T follicular helper cell (primary cell): Measurements from ENCODE around the gene EXOSC3.
"Not testable (repeated sequence)": the region's sequence is repeated elsewhere in the genome, so short reads cannot be mapped to it uniquely, and the experiment has no call there.

Source experiments
- DNase-seq: peaks from one replicate; pipeline ENCODE4 v3.0.0-alpha.2; 2020; ENCODE audit warnings: low read depth

Gene EXOSC3

DNA sequence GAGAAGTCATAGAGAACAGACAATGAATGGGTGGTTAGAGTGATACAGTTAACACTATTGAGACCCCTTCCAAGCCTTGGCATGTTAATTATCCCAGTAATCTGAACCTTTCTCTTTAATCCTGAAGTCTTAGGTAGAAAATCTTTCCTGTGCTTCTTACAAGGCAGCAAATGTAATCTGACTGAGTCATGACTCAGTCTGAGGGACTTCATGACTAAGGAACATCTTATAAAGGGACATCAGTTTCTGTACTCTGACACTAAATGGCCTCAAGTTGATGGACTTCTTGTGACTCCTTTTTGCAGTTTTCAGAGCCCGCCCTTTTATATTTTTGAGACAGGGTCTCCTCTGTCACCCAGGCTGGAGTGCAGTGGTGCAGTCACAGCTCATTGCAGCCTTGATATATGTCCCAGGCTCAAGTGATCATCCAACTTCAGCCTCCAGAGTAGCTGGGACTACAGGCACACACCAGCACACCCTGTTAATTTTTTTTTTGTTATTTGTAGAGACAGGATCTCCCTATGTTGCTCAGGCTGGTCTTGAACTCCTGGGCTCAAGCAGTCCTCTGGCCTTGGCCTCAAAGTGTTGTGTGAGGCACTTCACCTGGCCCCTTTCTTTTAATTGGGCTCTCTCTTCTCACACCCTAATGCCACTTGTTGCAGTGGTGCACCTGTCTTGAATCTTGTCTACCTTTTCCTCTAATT lies 9.5 kb downstream of the EXOSC3 start:
- DNase-seq: no peak

DNA sequence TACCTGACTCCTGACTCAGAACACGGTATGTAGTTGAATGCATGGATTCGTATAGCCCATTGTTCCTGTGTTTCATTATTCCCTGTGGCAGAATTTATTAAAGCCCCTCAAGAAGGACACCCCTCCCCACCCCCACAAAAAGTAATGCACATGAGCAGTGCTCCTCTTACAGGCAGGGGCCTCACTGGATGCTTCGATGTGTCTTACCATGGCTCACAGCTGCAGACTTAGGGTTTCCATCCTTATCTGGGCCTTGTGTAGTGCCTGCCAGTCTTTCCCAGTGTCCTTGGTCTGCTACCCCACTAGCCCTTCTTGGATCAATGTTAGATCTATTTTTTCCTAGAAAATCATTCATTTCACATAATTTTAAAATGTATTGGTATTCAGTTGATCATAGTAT lies 14.9 kb downstream of the EXOSC3 start:
- DNase-seq: no peak

DNA sequence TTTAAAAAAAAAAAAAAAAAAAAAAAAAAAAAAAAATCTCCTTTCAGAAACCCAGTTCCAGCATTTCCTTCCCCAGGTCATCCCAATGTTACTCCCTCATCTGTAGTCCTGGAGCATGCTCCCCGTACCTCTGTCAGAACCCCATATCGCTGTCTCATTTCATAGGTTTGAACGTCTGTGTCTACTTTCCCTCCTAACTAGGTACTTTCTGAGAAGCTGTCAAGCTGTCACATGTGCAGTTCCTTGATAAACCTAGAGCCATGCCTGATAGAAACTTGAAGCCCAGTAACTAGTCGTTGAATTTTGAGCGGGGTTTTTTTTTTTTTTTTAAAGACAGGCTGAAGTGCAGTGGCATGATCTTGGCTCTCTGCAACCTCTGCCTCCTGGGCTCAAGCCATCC lies 15.6 kb downstream of the EXOSC3 start:
- no peak for DNase-seq

DNA sequence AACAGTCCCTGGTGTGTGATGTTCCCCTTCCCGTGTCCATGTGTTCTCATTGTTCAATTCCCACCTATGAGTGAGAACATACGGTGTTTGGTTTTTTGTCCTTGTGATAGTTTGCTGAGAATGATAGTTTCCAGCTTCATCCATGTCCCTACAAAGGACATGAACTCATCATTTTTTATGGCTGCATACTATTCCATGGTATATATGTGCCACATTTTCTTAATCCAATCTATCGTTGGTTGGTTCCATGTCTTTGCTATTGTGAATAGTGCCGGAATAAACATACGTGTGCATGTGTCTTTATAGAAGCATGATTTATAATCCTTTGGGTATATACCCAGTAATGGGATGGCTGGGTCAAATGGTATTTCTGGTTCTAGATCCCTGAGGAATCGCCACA lies 19.6 kb downstream of the EXOSC3 start:
- DNase-seq: not testable (repeated sequence)

DNA sequence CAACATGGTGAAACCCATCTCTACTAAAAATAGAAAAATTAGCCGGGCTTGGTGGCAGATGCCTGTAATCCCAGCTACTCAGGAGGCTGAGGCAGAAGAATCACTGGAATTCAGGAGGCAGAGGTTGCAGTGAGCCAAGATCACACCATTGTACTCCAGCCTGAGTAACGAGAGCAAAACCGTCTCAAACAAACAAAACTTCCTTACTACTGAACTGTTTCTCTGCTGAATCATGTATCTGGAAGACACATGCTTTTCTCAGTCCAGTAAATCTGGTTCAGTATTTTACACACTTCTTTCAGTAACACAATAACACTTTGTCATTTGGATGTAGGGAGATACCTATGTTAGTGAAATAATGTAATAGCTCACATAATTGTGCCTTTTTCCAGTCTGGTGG lies 23.4 kb downstream of the EXOSC3 start:
- DNase-seq: no peak

DNA sequence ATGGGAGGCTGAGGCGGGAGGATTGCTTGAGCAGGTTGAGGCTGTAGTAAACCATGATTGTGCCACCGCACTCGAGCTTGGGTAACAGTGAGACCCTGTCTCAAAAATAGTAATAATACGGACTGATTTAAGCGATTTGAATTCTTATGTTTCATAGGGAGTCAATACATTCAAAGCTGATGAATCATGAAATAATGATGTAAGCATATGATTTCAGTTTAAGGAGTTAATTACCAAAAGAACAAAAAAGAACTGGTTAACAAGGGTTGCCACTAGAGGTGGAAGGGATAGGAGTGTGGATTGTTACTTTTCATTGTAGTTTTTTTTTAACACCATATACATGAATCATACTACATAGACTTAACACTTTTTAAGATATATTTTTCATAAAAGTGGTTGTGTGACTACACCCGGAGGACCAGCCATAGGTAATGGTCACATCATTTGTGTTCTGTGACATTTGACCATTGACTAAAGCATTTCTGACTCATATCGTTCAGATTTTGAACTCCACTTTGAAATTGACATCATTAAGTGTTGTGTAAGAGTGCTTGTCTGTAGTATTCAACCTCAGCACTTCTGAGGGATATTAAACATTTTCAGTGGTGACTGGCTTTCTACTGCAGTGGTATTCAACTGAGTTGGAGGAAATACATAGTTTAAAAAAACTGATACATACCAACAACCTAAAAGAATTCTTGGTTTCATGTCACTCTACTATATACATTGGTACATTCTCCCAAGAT lies 24.3 kb downstream of the EXOSC3 start:
- no peak for DNase-seq

DNA sequence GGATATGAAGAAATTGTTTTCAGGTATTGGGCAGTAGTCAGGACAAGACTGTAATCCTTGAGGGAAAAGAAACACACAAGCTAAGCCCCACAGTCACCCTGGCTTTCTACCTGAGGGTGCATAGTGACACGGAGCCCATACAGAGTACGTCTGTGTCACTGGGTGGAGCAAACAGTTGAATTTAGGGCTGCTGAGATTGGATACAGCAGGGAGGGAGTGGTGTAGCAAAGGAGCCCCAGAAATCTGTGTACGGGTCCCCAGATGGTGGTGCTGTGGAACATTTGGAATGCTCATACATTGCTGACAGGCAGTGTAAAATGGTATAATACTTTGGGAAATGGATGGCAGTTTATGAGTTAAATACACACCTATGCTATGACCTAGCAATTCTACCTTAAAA lies 26.1 kb downstream of the EXOSC3 start:
- no peak for DNase-seq

DNA sequence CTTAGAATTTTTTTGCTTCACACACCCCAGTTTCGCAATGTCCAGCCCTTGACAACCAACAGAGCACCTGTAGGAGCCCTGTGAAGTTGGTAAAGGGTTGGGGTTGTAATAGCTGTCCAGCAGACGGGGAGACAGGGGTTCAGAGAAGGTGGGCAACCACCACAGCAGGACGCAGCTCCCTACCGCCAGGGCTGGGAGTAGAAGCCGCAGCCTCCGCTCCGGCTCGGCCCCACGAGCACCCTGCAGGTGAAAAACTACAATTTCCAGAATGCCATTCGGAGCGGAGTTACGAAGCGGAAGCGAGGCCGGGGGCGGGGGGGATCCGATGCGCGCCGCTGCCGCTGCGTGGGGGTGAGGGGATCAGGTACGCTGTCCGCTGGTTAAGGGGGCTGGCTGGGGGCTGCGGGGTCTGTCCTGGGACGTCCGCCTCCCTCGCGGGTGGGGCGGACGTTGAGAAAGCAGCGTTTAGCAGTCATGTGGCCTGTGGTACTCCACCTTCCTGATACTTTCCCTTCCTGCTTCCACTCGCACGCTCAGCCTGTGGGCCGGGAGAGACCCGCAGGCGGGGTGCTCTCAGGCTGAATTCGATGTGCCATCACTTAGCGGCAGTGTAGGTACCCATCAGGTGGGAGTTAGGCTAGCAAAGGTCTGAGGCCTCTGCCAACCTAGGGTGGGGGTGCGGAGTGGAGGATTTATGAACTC lies 31.2 kb downstream of the EXOSC3 start, which contains the start of gene TRMT10B:
Gene TRMT10B, plus strand, starts transcription at position 317 of the 702 bp plus-strand sequence. CDS start 8,127 bp downstream, outside the sequence.
- peak; percentile 56 for DNase-seq

DNA sequence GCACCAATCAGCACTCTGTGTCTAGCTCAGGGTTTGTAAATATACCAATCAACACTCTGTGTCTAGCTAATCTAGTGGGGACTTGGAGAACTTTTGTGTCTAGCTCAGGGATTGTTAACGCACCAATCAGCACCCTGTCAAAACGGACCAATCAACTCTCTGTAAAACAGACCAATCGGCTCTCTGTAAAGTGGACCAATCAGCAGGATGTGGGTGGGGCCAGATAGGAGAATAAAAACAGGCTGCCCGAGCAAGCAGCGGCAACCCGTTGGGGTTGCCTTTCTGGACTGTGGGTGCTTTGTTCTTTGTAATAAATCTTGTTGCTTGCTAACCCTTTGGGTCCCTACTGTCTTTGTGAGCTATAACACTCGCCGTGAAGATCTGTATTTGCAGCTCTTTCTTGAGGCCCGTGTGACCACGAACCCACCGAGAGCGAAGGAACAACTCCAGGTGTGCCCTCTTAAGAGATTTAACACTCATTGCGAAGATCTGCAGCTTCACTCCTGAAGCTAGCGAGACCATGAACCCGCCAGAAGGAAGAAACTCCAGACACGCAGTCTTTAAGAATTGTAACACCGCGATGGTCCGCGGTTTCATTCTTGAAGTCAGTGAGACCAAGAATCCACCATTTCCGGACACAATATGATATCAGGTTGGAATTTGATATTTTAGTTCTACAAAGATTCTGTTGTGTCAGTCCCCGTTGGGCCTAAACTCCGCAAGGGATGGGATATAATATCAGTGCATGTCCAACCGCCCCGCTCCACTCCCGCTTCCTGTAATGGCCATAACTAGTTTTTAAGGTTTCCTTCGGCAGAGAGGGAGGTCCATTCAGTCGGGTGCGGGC lies 32.0 kb downstream of the EXOSC3 start:
- DNase-seq: no peak

DNA sequence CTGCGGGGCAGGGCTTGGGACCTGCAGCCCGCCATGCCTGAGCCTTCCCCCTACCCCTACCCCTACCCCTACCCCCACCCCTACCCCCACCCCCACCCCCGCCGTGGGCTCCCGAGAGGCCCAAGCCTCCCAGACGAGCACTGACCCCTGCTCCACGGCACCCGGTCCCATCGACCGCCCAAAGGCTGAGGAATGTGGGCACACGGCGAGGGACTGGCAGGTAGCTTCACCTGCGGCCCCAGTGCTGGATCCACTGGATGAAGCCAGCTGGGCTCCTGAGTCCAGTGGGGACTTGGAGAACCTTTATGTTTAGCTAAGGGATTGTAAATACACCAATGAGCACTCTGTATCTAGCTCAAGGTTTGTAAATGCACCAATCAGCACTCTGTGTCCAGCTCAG lies 32.8 kb downstream of the EXOSC3 start:
- not testable (repeated sequence) for DNase-seq

DNA sequence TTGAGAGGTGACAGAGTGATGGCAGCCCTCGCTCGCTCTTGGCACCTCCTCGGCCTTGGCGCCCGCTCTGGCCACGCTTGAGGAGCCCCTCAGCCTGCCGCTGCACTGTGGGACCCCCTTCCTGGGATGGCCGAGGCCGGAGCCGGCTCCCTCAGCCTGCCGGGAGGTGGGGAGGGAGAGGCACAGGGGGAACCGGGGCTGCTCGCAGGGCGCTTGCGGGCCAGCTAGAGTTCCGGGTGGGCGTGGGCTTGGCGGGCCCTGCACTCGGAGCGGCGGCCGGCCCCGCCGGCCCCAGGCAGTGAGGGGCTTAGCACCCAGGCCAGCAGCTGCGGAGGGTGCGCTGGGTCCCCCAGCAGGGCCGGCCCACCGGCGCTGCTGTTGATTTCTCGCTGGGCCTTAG lies 33.2 kb downstream of the EXOSC3 start:
- DNase-seq: not testable (repeated sequence)

DNA sequence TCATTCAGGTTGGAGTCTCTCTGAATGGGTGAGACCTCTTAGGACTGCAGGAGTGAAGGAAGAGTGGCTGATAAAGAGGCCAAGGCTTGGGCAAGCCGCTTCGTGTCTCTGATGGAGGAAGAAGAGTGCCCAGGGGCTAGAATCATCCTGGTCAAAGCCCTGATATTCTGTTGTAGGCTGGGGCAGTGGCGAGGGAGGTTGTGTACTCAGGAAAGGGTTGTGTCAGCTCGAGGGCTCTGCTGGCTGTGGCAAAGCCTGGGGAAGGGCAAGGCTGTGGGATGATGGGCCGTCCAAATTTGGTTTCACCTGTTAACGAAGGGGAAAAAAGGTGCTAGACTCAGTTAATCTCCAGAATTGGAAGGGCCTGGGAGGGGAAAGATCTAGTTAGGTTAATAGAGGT lies 33.7 kb downstream of the EXOSC3 start:
- DNase-seq: no peak

DNA sequence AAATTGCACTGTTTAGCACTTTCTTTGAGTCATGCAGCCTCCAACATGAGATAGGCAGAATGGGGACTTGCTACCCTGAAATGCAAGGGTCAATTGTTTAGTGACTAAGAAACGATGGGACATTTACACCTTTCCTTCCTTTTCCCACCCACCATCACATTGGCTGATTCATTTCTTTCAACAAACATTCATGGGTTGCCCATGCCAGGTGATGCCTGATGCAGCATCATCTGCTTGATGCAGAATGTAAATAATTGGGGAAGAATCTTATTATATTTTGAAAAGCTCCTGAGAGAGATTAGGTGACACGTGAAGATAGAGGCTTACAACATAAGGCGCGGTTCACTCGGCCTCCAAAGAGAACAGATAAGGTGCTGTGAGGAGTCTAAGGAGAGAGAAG lies 35.7 kb downstream of the EXOSC3 start:
- no peak for DNase-seq

DNA sequence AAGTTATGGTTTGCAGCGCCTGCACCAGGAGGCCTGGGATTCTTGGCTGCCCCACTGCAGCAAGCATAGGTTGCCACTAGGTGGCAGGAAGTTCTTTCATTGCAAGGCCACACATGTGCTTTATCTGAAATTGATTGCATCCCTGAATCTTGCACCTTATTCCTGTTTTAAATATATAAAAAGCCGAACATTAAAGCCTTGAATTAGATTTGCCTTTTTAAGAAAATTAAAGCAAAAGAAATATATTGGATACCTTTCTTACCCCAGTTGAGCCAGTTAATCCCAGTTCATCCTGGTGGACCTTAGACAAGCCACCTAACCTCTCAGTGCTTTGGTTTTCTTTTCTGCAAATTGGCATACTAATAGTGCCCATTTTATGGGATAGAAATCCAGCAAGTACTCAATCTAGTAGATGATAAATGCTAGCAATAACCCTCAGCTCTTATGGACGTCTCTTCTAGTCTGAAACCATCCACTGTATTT lies 37.6 kb downstream of the EXOSC3 start:
- DNase-seq: peak; percentile 26

DNA sequence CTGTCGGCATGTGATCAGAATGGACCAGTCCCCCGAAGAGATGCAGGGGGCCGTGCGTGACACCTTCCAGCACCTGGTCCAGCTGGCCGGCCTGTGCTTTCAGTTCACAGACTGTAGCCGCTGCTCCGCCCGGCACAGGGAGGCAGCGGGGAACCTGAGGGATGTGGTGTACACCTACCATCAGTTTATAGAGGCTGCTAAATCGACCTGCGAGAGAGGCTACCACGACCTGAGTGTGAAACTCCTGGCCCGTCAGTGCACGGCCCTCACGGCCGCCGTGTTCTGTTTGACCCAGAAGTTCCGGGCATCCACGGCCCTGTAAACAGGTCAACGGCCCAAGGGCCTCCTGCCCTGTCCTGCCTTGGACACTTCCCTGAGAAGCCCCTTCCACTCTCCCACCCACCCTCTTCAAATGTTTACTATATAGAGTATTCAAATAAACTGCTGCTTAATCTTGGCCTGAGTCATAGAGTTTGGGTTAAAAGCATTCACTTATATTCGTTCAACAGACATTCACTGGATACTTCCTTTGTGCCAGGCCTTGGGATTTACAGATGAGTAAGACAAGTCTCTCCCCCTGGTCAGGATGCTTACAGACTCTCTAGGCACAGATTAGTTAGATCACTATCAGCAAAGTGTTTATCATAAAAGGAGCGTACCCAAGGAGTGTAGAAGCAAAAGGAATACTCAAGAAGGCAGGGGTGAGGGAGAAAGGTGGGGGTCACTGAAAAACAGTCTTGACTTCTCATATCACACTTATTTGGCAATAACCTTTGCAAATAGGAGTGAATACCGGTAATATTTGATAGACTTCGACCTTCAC lies 38.2 kb downstream of the EXOSC3 start:
- no peak for DNase-seq

DNA sequence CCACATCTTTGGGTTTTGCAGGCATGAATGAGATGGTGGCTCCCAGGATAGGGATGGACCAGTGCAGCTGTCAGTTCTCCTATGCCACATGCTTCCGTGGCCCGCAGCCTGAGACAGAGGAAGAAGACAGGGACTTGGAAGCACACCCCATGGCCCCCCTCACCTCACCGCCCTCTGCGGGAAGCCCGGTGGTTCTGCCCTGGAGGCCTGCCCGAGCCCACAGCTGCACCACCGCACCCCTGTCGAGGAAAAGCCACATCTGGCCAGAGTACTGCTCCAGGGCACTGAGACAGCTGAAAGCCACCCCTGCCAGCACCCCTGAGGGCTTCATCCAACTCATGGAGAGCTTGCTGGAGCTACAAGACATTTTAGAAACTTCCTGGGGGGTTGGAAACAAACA lies 38.9 kb downstream of the EXOSC3 start:
- DNase-seq: no peak

DNA sequence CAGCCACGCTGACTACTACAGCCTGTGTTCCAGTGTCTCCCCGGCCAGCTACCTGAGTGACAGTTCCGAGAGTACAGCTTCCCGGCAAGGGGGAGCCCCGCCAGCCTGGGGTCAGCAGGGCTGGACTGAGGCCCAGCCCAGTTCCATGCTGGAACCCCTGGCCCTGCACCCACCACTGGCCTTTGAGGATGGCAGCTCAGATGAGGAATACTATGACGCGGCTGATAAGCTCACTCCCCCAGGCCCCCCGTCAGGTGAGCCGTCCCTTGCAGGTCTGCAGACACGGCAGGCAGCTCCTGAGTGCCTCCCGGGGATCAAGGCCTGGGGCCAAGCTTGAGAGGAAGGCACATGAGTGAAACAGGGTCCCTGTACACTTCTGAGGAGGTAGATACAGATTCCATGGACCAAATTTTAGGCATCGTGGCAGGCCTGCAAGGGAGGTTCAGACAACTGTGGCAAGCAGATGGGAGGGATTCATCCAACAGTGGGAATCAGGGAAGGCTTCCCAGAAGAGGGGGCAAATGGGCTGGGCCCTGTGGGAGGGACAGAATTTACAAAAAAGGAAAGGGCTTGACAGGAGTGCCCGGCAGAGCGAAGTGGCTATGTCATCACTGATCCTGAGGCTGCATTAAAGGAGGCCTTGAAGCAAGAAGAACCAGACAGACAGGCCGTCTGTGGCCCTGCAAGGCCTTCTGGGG lies 44.1 kb downstream of the EXOSC3 start:
- DNase-seq: no peak

DNA sequence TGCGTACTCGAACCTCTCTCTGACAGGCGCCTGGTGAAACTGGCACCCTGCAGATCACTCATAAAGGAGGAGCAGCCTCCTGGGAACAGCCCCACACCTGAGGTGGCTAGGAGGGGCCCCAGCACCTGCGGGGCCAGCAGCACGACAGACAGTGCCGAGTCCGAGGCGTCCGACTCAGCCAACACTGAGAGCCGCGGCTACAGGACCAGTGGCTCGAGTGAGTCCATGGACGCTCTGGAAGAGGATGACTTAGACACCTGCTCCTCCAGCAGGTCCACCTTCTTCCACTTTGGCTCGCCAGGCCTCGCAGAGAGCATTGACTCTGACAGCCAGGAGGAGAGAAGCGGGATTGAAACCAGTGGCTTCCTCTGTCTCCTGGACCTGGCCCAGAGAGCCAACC lies 44.7 kb downstream of the EXOSC3 start:
- DNase-seq: no peak

DNA sequence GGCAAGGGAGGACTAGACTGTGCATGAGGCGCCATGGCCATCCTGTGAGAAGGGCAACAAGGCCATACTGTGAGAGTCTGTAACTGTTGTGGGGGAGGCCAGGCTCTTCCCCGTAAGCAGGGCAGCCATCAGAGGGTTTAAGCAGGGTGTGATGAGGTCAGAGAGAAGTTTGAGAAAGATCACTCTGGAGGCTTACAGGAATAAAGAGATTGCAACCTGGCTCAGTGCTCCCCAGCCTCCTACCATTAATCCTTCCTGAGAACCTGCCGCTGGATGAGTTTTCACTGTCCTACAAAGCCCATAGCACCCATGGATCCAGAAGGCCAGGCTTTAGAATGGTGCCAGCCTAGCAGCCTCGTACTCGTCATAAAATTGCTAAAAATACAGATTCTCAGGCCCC lies 45.6 kb downstream of the EXOSC3 start:
- DNase-seq: no peak

DNA sequence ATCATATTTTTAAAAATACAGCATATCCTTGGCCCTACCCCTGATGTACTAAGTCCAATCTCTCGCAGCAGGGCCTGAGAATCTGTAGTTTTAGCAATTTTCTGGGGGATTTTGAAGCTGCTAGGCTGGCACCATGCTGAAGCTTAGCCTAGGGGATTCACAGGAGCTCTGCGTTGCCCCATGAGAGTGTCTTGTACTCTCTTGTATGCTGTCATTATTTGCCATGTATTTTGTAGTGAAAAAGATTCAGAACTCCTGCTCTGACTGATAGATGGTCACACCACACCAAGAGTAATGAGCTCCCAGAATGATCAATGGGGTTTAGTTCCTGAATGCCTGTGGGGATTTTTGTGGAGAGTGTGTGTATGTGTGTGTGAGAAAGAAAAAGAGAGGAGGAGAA lies 51.9 kb downstream of the EXOSC3 start:
- DNase-seq: no peak
